Heart left ventricle (tissue), 13 donors: ENCODE measurements around the gene P2RY10.

Source experiments
- POLR2A ChIP-seq, 2 donors: fragments of 450-650 bp; IDR thresholded peaks; one replicate each; pipeline ENCODE4 v1.6.1; 2017; ENCODE audit warnings: antibody characterized with exemption in 2 of 2, mild to moderate bottlenecking in 2 of 2, moderate library complexity in 2 of 2
- TF ChIP-seq, protein P1 (sequence below), 12 donors: fragments of 200-600 bp; sonication (generic) in 4 of 12; IDR thresholded peaks; one replicate each; pipeline versions ENCODE4 v1.5.0 to v1.8.0; 2018 to 2022; ENCODE audit warnings: antibody characterized with exemption in 12 of 12, mild to moderate bottlenecking in 5 of 12
- donor health status: ischemic (EF 13 %, LVEDD 7.1; RV severe dilation, severe dysfunction).
- donor health status: DM: no; HTN: yes; CAD: no.
- donor health status: DM: no; HTN: no; CAD: no.
- donor health status: ischemic (EF 25% LVEDD 6.9; RV normal size, moderate dysfunction).
- donor health status: ischemic (EF 25% LVEDD 5.7; RV mildly dilated, moderate dysfunction).
- donor health status: ischemic (EF 35%, LVEDD 5.7; RV mildly dilated, moderate dysfunction).
- donor health status: nonischemic (EF 11% LVEDD 7.7; RV severe dilation, severe dysfunction).
- donor health status: DM: yes; HTN: yes; CAD: no.
- donor health status: PGD.
- donor health status: ischemic (EF 29% LVEDD 5.4; RV normal size, mild dysfunction).
- donor health status: nonischemic (EF 23%, LVEDD 6.1; RV moderate dilation, normal function).

DNA sequence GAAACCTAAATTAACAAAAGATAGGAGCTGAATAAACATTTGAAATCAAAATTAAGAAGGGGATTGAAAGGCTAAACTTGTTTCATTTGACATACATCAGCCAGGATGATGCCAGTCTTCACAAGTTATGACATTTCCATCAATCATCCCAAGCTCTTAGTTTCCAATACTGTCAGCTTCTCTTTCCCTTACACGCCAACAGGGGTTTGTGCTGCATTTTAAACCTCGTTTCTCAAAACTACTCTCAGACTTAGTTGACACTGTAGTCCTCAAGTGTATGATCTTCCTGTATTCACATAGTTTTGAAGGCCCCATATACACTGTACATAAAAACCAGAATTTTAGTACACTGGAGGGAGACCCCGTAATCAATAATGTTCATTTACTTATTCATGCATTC is 840 bp upstream of the P2RY10 start:
- TF ChIP-seq POLR2A (IDR thresholded peaks at IDR 0.05) = no peak
- TF ChIP-seq, protein P1, sequence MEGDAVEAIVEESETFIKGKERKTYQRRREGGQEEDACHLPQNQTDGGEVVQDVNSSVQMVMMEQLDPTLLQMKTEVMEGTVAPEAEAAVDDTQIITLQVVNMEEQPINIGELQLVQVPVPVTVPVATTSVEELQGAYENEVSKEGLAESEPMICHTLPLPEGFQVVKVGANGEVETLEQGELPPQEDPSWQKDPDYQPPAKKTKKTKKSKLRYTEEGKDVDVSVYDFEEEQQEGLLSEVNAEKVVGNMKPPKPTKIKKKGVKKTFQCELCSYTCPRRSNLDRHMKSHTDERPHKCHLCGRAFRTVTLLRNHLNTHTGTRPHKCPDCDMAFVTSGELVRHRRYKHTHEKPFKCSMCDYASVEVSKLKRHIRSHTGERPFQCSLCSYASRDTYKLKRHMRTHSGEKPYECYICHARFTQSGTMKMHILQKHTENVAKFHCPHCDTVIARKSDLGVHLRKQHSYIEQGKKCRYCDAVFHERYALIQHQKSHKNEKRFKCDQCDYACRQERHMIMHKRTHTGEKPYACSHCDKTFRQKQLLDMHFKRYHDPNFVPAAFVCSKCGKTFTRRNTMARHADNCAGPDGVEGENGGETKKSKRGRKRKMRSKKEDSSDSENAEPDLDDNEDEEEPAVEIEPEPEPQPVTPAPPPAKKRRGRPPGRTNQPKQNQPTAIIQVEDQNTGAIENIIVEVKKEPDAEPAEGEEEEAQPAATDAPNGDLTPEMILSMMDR (IDR thresholded peaks at IDR 0.05) = no peak
